Chondrocyte (in vitro differentiated cells): Measurements from ENCODE around the gene N4BP2. TPM values are rescaled to one million over a fixed set of nuclear protein-coding genes. Genes with fewer than 3 reads are reported as not detected.

Source experiments
- DNase-seq: peaks from one replicate; pipeline ENCODE4 v3.0.0; 2021; ENCODE audit warnings: mixed read lengths, low spot score
- H3K27ac Mint-ChIP-seq: one replicate; pipeline ENCODE4 v1.8.0; 2021; ENCODE audit warnings: mild to moderate bottlenecking, moderate library complexity, mixed read lengths; ENCODE audit not compliant: unreplicated experiment
- H3K27me3 Mint-ChIP-seq: 2 replicates; pipeline ENCODE4 v1.8.0; 2021; ENCODE audit warnings: low read depth, mixed read lengths
- H3K36me3 Mint-ChIP-seq: 2 replicates; pipeline ENCODE4 v1.8.0; 2021; ENCODE audit warnings: low read depth, mixed read lengths
- H3K4me1 Mint-ChIP-seq: 2 replicates; pipeline ENCODE4 v1.8.0; 2021; ENCODE audit warnings: low read depth, mild to moderate bottlenecking, mixed read lengths
- H3K4me3 Mint-ChIP-seq: one replicate; pipeline ENCODE4 v1.8.0; 2021; ENCODE audit warnings: mild to moderate bottlenecking, moderate library complexity, mixed read lengths; ENCODE audit not compliant: unreplicated experiment
- H3K9me3 Mint-ChIP-seq: 2 replicates; pipeline ENCODE4 v1.8.0; 2021; ENCODE audit warnings: low read depth, mixed read lengths
- total RNA-seq: library from RNA; stranded (reverse); gene quantifications from 3 replicates; pipeline ENCODE4 v1.2.1, GENCODE V29; 2021
- TF ChIP-seq, protein P1 (sequence below): fragments of 200-600 bp; sonication (generic); IDR thresholded peaks from 2 replicates; pipeline ENCODE4 v1.5.0; 2021; ENCODE audit warnings: antibody characterized with exemption, mild to moderate bottlenecking, moderate library complexity

Gene N4BP2
- total RNA-seq, 1 donor from 2014 or later, result 7.0 TPM

DNA sequence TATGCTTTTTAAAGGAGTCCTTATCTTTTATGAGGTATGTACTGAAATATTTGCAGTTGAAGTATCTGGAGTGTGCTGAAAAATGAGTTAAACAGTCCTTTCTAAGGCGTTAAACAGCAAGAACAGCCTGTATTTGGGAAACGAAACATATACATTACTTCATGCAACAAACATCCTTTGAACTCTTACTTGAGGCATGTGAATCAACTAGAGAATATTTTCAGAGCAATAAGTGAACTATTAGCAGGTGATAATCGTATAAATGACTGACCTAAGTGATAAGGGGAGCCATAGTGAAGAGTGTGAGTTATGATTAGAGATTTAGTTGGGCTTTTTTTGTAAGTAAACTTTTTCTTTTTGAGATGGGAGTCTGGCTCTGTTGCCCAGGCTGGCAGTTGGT, 94.3 kb downstream of the N4BP2 start:
- Mint-ChIP-seq H3K9me3 (peaks cover 4% of the 10 kb centered on the region), H3K27ac (no peak overlapping the region), H3K36me3 (peaks cover 3% of the 10 kb centered on the region), H3K4me3 (no peak overlapping the region), H3K4me1 (no peaks in the 10 kb centered on the region), H3K27me3 (no peaks in the 10 kb centered on the region)
- TF ChIP-seq, protein P1, sequence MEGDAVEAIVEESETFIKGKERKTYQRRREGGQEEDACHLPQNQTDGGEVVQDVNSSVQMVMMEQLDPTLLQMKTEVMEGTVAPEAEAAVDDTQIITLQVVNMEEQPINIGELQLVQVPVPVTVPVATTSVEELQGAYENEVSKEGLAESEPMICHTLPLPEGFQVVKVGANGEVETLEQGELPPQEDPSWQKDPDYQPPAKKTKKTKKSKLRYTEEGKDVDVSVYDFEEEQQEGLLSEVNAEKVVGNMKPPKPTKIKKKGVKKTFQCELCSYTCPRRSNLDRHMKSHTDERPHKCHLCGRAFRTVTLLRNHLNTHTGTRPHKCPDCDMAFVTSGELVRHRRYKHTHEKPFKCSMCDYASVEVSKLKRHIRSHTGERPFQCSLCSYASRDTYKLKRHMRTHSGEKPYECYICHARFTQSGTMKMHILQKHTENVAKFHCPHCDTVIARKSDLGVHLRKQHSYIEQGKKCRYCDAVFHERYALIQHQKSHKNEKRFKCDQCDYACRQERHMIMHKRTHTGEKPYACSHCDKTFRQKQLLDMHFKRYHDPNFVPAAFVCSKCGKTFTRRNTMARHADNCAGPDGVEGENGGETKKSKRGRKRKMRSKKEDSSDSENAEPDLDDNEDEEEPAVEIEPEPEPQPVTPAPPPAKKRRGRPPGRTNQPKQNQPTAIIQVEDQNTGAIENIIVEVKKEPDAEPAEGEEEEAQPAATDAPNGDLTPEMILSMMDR, result no peak
- DNase-seq, result no peak

DNA sequence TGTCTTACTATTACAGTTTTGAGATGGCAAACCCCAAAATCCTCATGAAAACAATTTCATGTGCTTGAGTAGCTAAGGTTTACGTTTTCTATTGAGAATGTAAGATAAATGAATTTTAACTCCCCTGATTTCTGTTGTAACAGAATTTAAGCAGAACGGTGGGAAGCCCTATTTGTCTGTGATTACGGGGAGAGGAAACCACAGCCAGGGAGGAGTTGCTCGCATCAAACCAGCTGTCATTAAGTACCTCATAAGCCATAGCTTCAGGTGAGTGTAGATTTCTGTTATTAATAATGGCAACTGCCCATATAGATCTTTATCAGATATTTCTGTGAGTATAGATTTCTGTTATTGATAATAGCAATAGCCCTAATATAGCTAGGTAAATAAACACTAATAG, 96.0 kb downstream of the N4BP2 start:
- no peak for DNase-seq
- Mint-ChIP-seq H3K36me3 (peaks cover 3% of the 10 kb centered on the region), H3K9me3 (peaks cover 4% of the 10 kb centered on the region), H3K27ac (no peak overlapping the region), H3K4me1 (no peaks in the 10 kb centered on the region), H3K4me3 (no peak overlapping the region), H3K27me3 (no peaks in the 10 kb centered on the region)
- TF ChIP-seq, protein P1, result no peak

DNA sequence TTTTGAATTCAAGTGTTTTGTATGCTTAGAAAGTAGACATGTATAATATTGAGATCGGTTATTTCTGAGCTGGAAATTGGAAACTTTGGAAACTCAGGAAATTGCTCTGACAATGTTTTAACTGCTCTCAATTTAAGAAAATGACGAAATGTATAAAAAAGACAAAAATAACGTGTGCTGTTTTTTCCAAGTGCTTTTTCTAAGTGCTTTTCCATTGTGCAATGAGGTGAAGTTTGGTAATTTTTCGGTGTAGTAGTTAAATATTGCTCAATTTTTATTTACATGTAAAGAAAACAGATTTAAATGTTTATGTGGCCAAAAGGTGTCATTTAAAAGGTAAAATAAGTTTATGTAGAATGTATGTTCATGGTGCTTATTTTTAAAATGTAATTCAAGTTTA, 100.8 kb downstream of the N4BP2 start:
- H3K9me3 Mint-ChIP-seq, result no peaks in the 10 kb centered on the region

DNA sequence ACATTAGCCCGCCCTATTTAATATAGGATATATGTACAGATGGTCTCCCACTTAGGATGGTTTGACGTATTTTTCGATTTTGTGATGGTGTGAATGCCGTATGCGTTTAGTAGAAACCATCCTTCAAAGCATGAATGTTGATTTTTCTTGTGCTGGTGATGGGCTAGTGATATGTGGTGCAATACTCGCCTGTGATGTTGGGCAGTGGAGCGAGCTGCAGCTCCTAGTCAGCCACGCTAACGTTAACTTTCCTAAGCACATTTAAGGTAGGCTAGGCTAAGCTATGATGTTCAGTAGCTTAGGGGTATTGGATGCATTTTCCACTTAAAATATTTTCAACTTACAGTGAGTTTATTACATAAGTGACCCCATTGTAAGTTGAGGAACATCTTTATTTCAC, 103.6 kb downstream of the N4BP2 start:
- no peak for DNase-seq
- no peak overlapping the region for H3K27ac Mint-ChIP-seq
- TF ChIP-seq, protein P1, result no peak
- H3K36me3 Mint-ChIP-seq, result peaks cover 3% of the 10 kb centered on the region
- no peaks in the 10 kb centered on the region for H3K9me3 Mint-ChIP-seq
- peaks cover 8% of the 10 kb centered on the region for H3K4me1 Mint-ChIP-seq
- no peak overlapping the region for H3K4me3 Mint-ChIP-seq
- H3K27me3 Mint-ChIP-seq, result no peaks in the 10 kb centered on the region

More for the DNA sequence above, 100.8 kb downstream of the N4BP2 start:
- Mint-ChIP-seq H3K27ac (no peak overlapping the region), H3K36me3 (peaks cover 3% of the 10 kb centered on the region), H3K4me1 (no peaks in the 10 kb centered on the region), H3K27me3 (no peaks in the 10 kb centered on the region), H3K4me3 (no peak overlapping the region)
- DNase-seq, result no peak
- TF ChIP-seq, protein P1, result no peak

DNA sequence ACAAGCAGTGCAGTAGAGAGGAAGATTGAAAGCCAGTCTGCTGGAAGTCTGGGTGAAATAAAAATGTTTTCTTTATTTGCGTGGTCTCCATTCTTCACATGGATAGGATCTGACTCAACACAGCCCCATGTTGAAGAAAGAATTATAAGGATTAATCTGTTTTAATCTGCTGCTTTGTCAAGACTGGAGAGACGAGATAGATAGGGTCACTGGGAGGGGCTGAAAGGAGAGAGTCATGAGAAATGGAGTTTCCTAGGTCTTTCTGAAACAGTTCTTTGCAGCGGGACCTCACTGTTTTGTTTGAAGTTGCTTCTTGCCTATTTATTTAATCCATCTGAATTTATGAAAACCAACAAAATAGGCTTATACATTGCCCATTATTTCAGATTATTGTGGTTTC, 107.8 kb downstream of the N4BP2 start:
- Mint-ChIP-seq H3K4me1 (peaks cover 8% of the 10 kb centered on the region), H3K27me3 (no peaks in the 10 kb centered on the region), H3K36me3 (peaks cover 12% of the 10 kb centered on the region), H3K4me3 (no peak overlapping the region), H3K9me3 (peaks cover 13% of the 10 kb centered on the region), H3K27ac (peak overlapping the region; percentile 29)
- no peak for DNase-seq
- TF ChIP-seq, protein P1, result no peak
